ENCODE measurements around the gene GDF10.

The GDF10 gene

DNA sequence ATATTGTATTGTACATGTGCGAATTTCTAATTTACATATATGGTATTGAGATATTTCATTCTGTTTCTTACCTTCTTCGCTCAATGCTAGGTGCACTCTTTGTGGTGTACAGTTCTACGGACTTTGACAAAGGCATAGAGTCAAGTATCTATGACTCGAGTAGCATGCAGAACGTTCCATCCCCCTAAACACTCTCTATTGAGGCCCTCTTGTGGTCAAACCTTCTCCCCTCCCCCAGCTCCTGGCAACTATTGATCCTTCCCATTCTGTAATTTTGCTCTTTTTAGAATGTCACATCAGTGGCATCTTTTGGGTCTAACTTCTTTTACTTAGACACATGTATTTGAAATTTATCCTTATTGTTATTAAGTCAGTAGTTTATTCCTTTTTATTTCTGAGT is 30.7 kb upstream of the GDF10 start:
- Histone ChIP-seq H3K79me2 (ENCODE audit: low read length) (no peaks in the 10 kb centered on the region), H3K27me3 (ENCODE audit: low read depth, low read length) (no peaks in the 10 kb centered on the region), H4K20me1 (ENCODE audit: insufficient read depth, low read length) (no peaks in the 10 kb centered on the region), H3K4me1 (ENCODE audit: low read length) (no peaks in the 10 kb centered on the region), H3K9ac (ENCODE audit: low read length) (no peak overlapping the region), H3K4me2 (ENCODE audit: low read length) (no peak overlapping the region), H2AFZ (ENCODE audit: low read depth, low read length) (no peak overlapping the region), H3K36me3 (replicated peaks; ENCODE audit: low read depth, low read length) (no peaks in the 10 kb centered on the region), H3K27ac (ENCODE audit: low read length) (no peak overlapping the region), H3K9me3 (ENCODE audit: insufficient read depth, low read length) (no peaks in the 10 kb centered on the region), H3K4me3 (ENCODE audit: low read length) (no peak overlapping the region)
- TF ChIP-seq EZH2phosphoT487 (IDR thresholded peaks at IDR 0.05; ENCODE audit: low read depth): no peak
- TF ChIP-seq, protein P1, sequence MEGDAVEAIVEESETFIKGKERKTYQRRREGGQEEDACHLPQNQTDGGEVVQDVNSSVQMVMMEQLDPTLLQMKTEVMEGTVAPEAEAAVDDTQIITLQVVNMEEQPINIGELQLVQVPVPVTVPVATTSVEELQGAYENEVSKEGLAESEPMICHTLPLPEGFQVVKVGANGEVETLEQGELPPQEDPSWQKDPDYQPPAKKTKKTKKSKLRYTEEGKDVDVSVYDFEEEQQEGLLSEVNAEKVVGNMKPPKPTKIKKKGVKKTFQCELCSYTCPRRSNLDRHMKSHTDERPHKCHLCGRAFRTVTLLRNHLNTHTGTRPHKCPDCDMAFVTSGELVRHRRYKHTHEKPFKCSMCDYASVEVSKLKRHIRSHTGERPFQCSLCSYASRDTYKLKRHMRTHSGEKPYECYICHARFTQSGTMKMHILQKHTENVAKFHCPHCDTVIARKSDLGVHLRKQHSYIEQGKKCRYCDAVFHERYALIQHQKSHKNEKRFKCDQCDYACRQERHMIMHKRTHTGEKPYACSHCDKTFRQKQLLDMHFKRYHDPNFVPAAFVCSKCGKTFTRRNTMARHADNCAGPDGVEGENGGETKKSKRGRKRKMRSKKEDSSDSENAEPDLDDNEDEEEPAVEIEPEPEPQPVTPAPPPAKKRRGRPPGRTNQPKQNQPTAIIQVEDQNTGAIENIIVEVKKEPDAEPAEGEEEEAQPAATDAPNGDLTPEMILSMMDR (IDR thresholded peaks at IDR 0.05; ENCODE audit: low read depth, low read length): peak; percentile 33

DNA sequence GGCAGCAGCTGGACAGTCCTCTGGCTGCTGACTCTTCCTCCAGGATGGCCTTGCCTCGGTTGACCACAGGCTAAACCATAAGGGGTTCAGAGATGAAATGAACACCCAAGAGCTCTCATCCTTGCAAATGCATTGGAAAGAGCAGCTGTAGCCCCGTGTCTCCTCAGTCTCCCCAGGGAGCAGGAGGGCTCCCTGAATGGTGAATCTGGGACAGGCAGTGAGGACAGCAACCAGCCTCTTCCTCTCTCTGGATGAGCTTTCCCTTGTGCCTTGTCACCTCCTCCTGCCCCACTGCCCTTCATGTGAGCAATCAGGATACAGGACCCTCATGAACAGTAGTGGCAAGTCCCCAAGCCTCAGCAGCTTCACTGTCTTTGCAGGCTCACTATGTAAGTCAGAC is 23.9 kb upstream of the GDF10 start:
- no peak overlapping the region for H3K27ac ChIP-seq (ENCODE audit: low read length)
- no peak overlapping the region; the same call in 1 of the 2 replicates for H2AFZ ChIP-seq (ENCODE audit: low read depth, low read length)
- H3K9ac ChIP-seq (ENCODE audit: low read length): no peak overlapping the region

DNA sequence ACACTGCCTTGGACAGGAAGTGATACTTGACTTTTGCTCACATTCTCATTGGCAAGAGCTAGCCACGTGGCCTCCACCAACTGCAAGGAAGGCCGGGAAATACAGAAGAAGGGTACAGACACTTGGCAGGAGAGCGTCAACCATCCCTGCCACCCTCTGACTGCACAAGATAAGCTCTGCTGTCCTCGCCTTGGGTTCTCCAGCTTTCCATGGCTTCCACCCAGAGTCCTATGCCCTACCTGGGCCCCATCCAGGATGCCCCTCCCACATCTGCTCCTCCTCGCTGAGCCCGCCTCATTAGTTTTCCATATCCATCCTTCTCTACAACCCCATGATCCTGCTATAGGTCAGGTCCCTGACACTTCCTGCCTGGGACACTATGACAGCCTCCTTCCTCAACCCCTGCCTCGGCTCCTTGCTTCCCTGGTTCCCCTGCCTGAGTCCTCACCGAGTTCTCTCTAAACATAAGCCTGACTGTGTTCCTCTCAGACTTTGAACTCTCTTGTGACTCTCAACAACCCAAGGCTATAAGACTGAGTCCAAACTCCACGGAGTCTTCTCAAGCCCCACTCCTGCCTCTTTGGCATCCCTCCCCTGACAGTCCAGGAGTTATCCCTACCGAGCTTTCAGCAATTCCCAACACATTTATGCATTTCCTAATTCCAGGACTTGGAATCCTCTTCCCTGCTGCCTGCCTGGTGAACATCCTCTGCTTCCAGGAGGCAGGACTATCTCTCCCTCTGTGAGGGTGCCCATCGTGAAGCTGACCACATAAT is 23.2 kb upstream of the GDF10 start:
- no peaks in the 10 kb centered on the region for H3K9me3 ChIP-seq (ENCODE audit: insufficient read depth, low read length)
- H4K20me1 ChIP-seq (ENCODE audit: insufficient read depth, low read length): no peaks in the 10 kb centered on the region
- H3K27ac ChIP-seq (ENCODE audit: low read length): no peak overlapping the region
- H3K4me2 ChIP-seq (ENCODE audit: low read length): no peak overlapping the region
- no peaks in the 10 kb centered on the region for H3K4me1 ChIP-seq (ENCODE audit: low read length)
- no peak overlapping the region for H3K4me3 ChIP-seq (ENCODE audit: low read length)
- H3K79me2 ChIP-seq (ENCODE audit: low read length): no peaks in the 10 kb centered on the region
- no peaks in the 10 kb centered on the region for H3K36me3 ChIP-seq (replicated peaks; ENCODE audit: low read depth, low read length)
- 0 out of 2 replicates have a peak, but pooled peaks cover 2% of the 10 kb centered on the region for H3K27me3 ChIP-seq (ENCODE audit: low read depth, low read length)
- no peak overlapping the region for H3K9ac ChIP-seq (ENCODE audit: low read length)
- TF ChIP-seq, protein P1 (IDR thresholded peaks at IDR 0.05; ENCODE audit: low read depth, low read length): no peak
- no peak for TF ChIP-seq EZH2phosphoT487 (IDR thresholded peaks at IDR 0.05; ENCODE audit: low read depth)
- H2AFZ ChIP-seq (ENCODE audit: low read depth, low read length): no peak overlapping the region

More for the DNA sequence above, 23.9 kb upstream of the GDF10 start:
- no peaks in the 10 kb centered on the region for H3K4me1 ChIP-seq (ENCODE audit: low read length)
- H3K4me2 ChIP-seq (ENCODE audit: low read length): no peak overlapping the region
- no peaks in the 10 kb centered on the region for H3K9me3 ChIP-seq (ENCODE audit: insufficient read depth, low read length)
- H3K27me3 ChIP-seq (ENCODE audit: low read depth, low read length): no peaks in the 10 kb centered on the region
- no peaks in the 10 kb centered on the region for H3K79me2 ChIP-seq (ENCODE audit: low read length)
- no peaks in the 10 kb centered on the region for H3K36me3 ChIP-seq (replicated peaks; ENCODE audit: low read depth, low read length)
- TF ChIP-seq, protein P1 (IDR thresholded peaks at IDR 0.05; ENCODE audit: low read depth, low read length): no peak
- no peak for TF ChIP-seq EZH2phosphoT487 (IDR thresholded peaks at IDR 0.05; ENCODE audit: low read depth)
- no peaks in the 10 kb centered on the region for H4K20me1 ChIP-seq (ENCODE audit: insufficient read depth, low read length)
- no peak overlapping the region for H3K4me3 ChIP-seq (ENCODE audit: low read length)

GRCh38 chr10:47277352-47278151 is 22.4 kb upstream of the GDF10 start:
- Histone ChIP-seq H3K27me3 (ENCODE audit: low read depth, low read length) (0 out of 2 replicates have a peak, but pooled peaks cover 3% of the 10 kb centered on the region), H3K4me1 (ENCODE audit: low read length) (no peaks in the 10 kb centered on the region), H3K4me2 (ENCODE audit: low read length) (no peak overlapping the region), H3K27ac (ENCODE audit: low read length) (no peak overlapping the region), H2AFZ (ENCODE audit: low read depth, low read length) (no peak overlapping the region), H3K36me3 (replicated peaks; ENCODE audit: low read depth, low read length) (no peaks in the 10 kb centered on the region), H3K79me2 (ENCODE audit: low read length) (no peaks in the 10 kb centered on the region), H4K20me1 (ENCODE audit: insufficient read depth, low read length) (no peaks in the 10 kb centered on the region), H3K4me3 (ENCODE audit: low read length) (no peak overlapping the region), H3K9ac (ENCODE audit: low read length) (no peak overlapping the region), H3K9me3 (ENCODE audit: insufficient read depth, low read length) (no peaks in the 10 kb centered on the region)
- TF ChIP-seq, protein P1 (IDR thresholded peaks at IDR 0.05; ENCODE audit: low read depth, low read length): no peak
- TF ChIP-seq EZH2phosphoT487 (IDR thresholded peaks at IDR 0.05; ENCODE audit: low read depth): no peak

Data from OCI-LY3 (cell line).